GM23338 (cell line): ENCODE data around the gene FBXO31. TPM values are rescaled to one million over a fixed set of nuclear protein-coding genes. Genes with fewer than 3 reads are reported as not detected.

Source experiments
- ATAC-seq: fragments of 200-7000 bp; cut with Tn5 transposase; 3 replicates; pipeline ENCODE4 v1.9.1; 2020
- DNase-seq: peaks from one replicate; pipeline ENCODE4 v3.0.0-alpha.2; 2015; ENCODE audit warnings: low spot score
- H2AFZ ChIP-seq: fragments of 200-600 bp; sonication (generic); 2 replicates; pipeline ENCODE4 v1.8.0; 2016; ENCODE audit warnings: antibody characterized with exemption, mild to moderate bottlenecking, moderate library complexity
- H3F3A ChIP-seq: fragments of 200-600 bp; sonication (generic); replicated peaks from 2 replicates; pipeline ENCODE4 v1.8.0; 2017; ENCODE audit warnings: antibody characterized with exemption, mixed run types, low read depth
- H3K27ac ChIP-seq: fragments of 200-600 bp; sonication (generic); 2 replicates; pipeline ENCODE4 v1.6.1; 2016; ENCODE audit warnings: low read depth
- H3K27me3 ChIP-seq: fragments of 200-600 bp; sonication (generic); 2 replicates; pipeline ENCODE4 v1.8.0; 2016; ENCODE audit warnings: mild to moderate bottlenecking, mixed run types, moderate library complexity; ENCODE audit not compliant: insufficient read depth
- H3K36me3 ChIP-seq: fragments of 200-600 bp; sonication (generic); 2 replicates; pipeline ENCODE4 v1.8.0; 2016; ENCODE audit warnings: mild to moderate bottlenecking; ENCODE audit not compliant: insufficient read depth
- H3K4me1 ChIP-seq: fragments of 200-600 bp; sonication (generic); 2 replicates; pipeline ENCODE4 v1.8.0; 2016; ENCODE audit warnings: mild to moderate bottlenecking, moderate library complexity; ENCODE audit not compliant: insufficient read depth
- H3K4me2 ChIP-seq: fragments of 200-600 bp; sonication (generic); 2 replicates; pipeline ENCODE4 v1.7.1; 2017; ENCODE audit warnings: mixed run types
- H3K4me3 ChIP-seq: fragments of 200-600 bp; sonication (generic); 2 replicates; pipeline ENCODE4 v1.6.1; 2016; ENCODE audit warnings: mixed run types
- H3K79me2 ChIP-seq: fragments of 200-600 bp; sonication (generic); replicated peaks from 2 replicates; pipeline ENCODE4 v1.8.0; 2017; ENCODE audit warnings: mild to moderate bottlenecking; ENCODE audit not compliant: insufficient read depth
- H3K9me2 ChIP-seq: fragments of 200-600 bp; sonication (generic); 2 replicates; pipeline ENCODE4 v1.8.0; 2017; ENCODE audit not compliant: insufficient read depth
- H4K20me1 ChIP-seq: fragments of 200-600 bp; sonication (generic); replicated peaks from 2 replicates; pipeline ENCODE4 v1.8.0; 2017; ENCODE audit warnings: mild to moderate bottlenecking; ENCODE audit not compliant: insufficient read depth
- H3K27ac Mint-ChIP-seq: 2 replicates; pipeline ENCODE4 v1.8.0; 2020; ENCODE audit warnings: inconsistent platforms, mild to moderate bottlenecking, moderate library complexity, mixed read lengths
- H3K27me3 Mint-ChIP-seq: 3 replicates; pipeline ENCODE4 v1.8.0; 2022; ENCODE audit warnings: low read depth, mild to moderate bottlenecking, moderate library complexity, mixed read lengths, inconsistent platforms; ENCODE audit not compliant: insufficient read depth, poor library complexity
- H3K36me3 Mint-ChIP-seq: 3 replicates; pipeline ENCODE4 v1.8.0; 2021; ENCODE audit warnings: low read depth, mild to moderate bottlenecking, inconsistent platforms, moderate library complexity, mixed read lengths
- H3K4me1 Mint-ChIP-seq: 3 replicates; pipeline ENCODE4 v1.8.0; 2020; ENCODE audit warnings: mild to moderate bottlenecking, inconsistent platforms, mixed read lengths
- H3K4me3 Mint-ChIP-seq: 3 replicates; pipeline ENCODE4 v1.8.0; 2021; ENCODE audit warnings: moderate library complexity, mild to moderate bottlenecking, inconsistent platforms, mixed read lengths
- H3K9me3 Mint-ChIP-seq: 3 replicates; pipeline ENCODE4 v1.8.0; 2020; ENCODE audit warnings: moderate library complexity, mild to moderate bottlenecking, inconsistent platforms, mixed read lengths
- CREB1 ChIP-seq: fragments of 250-450 bp; sonication (Bioruptor Pico); IDR thresholded peaks from 2 replicates; pipeline ENCODE4 v1.5.0; 2020; ENCODE audit warnings: low read depth, mild to moderate bottlenecking, moderate library complexity
- EZH2 ChIP-seq: fragments of 200-600 bp; sonication (generic); IDR thresholded peaks from one replicate; pipeline ENCODE4 v1.8.0; 2017; ENCODE audit warnings: antibody characterized with exemption, mild to moderate bottlenecking, low read depth; ENCODE audit not compliant: unreplicated experiment
- EZH2phosphoT487 ChIP-seq: fragments of 200-600 bp; sonication (generic); IDR thresholded peaks from one replicate; pipeline ENCODE4 v1.8.1; 2018; ENCODE audit warnings: antibody characterized with exemption; ENCODE audit not compliant: unreplicated experiment
- JUNB ChIP-seq: IDR thresholded peaks from one replicate; pipeline ENCODE4 v1.6.1; 2016; ENCODE audit warnings: antibody characterized with exemption; ENCODE audit not compliant: unreplicated experiment
- NANOG ChIP-seq: IDR thresholded peaks from 2 replicates; pipeline ENCODE4 v1.6.1; 2016; ENCODE audit warnings: antibody characterized with exemption, borderline replicate concordance
- POLR2AphosphoS5 ChIP-seq: IDR thresholded peaks from 2 replicates; pipeline ENCODE4 v1.6.1; 2016; ENCODE audit warnings: antibody characterized with exemption, low read depth
- STAT1 ChIP-seq: IDR thresholded peaks from one replicate; pipeline ENCODE4 v1.6.1; 2016; ENCODE audit warnings: antibody characterized with exemption; ENCODE audit not compliant: unreplicated experiment
- ZNF114 ChIP-seq: fragments of 250-450 bp; sonication (Bioruptor Pico); IDR thresholded peaks from 2 replicates; pipeline ENCODE4 v1.5.0; 2020; ENCODE audit warnings: mild to moderate bottlenecking, moderate library complexity
- ZNF331 ChIP-seq: fragments of 250-450 bp; sonication (Bioruptor Pico); IDR thresholded peaks from 2 replicates; pipeline ENCODE4 v1.5.0; 2020; ENCODE audit warnings: low read depth, mild to moderate bottlenecking, moderate library complexity
- polyA plus RNA-seq: library from polyadenylated mRNA; unstranded; fragments of >200 nt; fragmentation: Nextera tagmentation; extraction: Ambion mirVana; gene quantifications from 2 replicates; pipeline ENCODE4 v1.2.1, GENCODE V29; 2016
- total RNA-seq: library from RNA; depleted of rRNA; stranded (reverse); fragments of >200 nt; shearing (Covaris generic); gene quantifications from 2 replicates; pipeline ENCODE4 v1.2.3, GENCODE V29; 2014
- TF ChIP-seq, protein P1 (sequence below): IDR thresholded peaks from 2 replicates; pipeline ENCODE4 v1.6.1; 2016; ENCODE audit warnings: antibody characterized with exemption
- TF ChIP-seq, protein P2 (sequence below): fragments of 250-450 bp; sonication (Bioruptor Pico); IDR thresholded peaks from 2 replicates; pipeline ENCODE4 v1.5.0; 2020; ENCODE audit warnings: mild to moderate bottlenecking, moderate library complexity
- TF ChIP-seq, protein P3 (sequence below), 2 experiments: fragments of 200-600 bp in 1 of 2; sonication (generic) in 1 of 2; conservative IDR thresholded peaks; 2 replicates each; pipeline versions ENCODE4 v1.5.1 to v1.6.1; 2016 to 2017; ENCODE audit warnings: antibody characterized with exemption in 2 of 2, low read depth in 2 of 2, mild to moderate bottlenecking in 2 of 2, moderate library complexity in 1 of 2
- TF ChIP-seq, protein P4 (sequence below): IDR thresholded peaks from one replicate; pipeline ENCODE4 v1.6.1; 2018; ENCODE audit warnings: antibody characterized with exemption; ENCODE audit not compliant: unreplicated experiment

The FBXO31 gene
- total and polyA plus RNA-seq, 2 experiments from 2014 or later: 7.0 to 23.8 TPM

DNA sequence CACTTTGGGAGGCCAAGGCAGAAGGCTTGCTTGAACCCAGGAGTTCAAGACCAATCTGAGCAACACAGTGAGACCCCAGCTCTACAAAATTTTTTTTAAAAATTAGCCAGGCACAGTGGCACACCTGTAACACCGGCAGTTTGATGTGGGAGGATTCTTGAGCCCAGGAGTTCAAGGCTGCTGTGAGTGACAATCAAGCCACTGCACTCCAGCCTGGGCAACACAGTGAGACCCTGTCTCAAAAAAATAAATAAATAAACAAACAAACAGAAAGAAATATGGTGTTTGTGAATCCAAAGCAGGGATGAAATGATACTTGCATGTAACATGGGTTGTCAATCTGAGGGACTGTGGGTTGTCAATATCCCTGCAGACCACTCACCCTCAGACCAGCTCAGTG, 16.6 kb downstream of the FBXO31 start:
- Histone ChIP-seq H3K4me2 (no peak overlapping the region), H3F3A (no peaks in the 10 kb centered on the region), H2AFZ (no peak overlapping the region), H3K79me2 (peaks cover 72% of the 10 kb centered on the region), H4K20me1 (peaks cover 23% of the 10 kb centered on the region; the same call in 1 of the 2 replicates), H3K27me3 (no peaks in the 10 kb centered on the region), H3K4me1 (no peaks in the 10 kb centered on the region), H3K4me3 (no peak overlapping the region), H3K36me3 (no peaks in the 10 kb centered on the region), H3K27ac (no peak overlapping the region), H3K9me2 (no peaks in the 10 kb centered on the region)
- no peak for ATAC-seq
- DNase-seq: no peak
- Mint-ChIP-seq H3K4me3 (no peak overlapping the region), H3K4me1 (peaks cover 28% of the 10 kb centered on the region), H3K27me3 (no peaks in the 10 kb centered on the region), H3K27ac (no peak overlapping the region), H3K9me3 (no peaks in the 10 kb centered on the region), H3K36me3 (no peaks in the 10 kb centered on the region)
- TF ChIP-seq ZNF114 (CRISPR knock-in tag): no peak
- no peak for TF ChIP-seq CREB1 (CRISPR knock-in tag)
- TF ChIP-seq ZNF331: no peak
- no peak for TF ChIP-seq EZH2
- TF ChIP-seq JUNB: no peak
- no peak for TF ChIP-seq POLR2AphosphoS5
- TF ChIP-seq STAT1: no peak
- TF ChIP-seq, protein P1, sequence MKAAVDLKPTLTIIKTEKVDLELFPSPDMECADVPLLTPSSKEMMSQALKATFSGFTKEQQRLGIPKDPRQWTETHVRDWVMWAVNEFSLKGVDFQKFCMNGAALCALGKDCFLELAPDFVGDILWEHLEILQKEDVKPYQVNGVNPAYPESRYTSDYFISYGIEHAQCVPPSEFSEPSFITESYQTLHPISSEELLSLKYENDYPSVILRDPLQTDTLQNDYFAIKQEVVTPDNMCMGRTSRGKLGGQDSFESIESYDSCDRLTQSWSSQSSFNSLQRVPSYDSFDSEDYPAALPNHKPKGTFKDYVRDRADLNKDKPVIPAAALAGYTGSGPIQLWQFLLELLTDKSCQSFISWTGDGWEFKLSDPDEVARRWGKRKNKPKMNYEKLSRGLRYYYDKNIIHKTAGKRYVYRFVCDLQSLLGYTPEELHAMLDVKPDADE: no peak
- no peak for TF ChIP-seq NANOG
- TF ChIP-seq, protein P2, sequence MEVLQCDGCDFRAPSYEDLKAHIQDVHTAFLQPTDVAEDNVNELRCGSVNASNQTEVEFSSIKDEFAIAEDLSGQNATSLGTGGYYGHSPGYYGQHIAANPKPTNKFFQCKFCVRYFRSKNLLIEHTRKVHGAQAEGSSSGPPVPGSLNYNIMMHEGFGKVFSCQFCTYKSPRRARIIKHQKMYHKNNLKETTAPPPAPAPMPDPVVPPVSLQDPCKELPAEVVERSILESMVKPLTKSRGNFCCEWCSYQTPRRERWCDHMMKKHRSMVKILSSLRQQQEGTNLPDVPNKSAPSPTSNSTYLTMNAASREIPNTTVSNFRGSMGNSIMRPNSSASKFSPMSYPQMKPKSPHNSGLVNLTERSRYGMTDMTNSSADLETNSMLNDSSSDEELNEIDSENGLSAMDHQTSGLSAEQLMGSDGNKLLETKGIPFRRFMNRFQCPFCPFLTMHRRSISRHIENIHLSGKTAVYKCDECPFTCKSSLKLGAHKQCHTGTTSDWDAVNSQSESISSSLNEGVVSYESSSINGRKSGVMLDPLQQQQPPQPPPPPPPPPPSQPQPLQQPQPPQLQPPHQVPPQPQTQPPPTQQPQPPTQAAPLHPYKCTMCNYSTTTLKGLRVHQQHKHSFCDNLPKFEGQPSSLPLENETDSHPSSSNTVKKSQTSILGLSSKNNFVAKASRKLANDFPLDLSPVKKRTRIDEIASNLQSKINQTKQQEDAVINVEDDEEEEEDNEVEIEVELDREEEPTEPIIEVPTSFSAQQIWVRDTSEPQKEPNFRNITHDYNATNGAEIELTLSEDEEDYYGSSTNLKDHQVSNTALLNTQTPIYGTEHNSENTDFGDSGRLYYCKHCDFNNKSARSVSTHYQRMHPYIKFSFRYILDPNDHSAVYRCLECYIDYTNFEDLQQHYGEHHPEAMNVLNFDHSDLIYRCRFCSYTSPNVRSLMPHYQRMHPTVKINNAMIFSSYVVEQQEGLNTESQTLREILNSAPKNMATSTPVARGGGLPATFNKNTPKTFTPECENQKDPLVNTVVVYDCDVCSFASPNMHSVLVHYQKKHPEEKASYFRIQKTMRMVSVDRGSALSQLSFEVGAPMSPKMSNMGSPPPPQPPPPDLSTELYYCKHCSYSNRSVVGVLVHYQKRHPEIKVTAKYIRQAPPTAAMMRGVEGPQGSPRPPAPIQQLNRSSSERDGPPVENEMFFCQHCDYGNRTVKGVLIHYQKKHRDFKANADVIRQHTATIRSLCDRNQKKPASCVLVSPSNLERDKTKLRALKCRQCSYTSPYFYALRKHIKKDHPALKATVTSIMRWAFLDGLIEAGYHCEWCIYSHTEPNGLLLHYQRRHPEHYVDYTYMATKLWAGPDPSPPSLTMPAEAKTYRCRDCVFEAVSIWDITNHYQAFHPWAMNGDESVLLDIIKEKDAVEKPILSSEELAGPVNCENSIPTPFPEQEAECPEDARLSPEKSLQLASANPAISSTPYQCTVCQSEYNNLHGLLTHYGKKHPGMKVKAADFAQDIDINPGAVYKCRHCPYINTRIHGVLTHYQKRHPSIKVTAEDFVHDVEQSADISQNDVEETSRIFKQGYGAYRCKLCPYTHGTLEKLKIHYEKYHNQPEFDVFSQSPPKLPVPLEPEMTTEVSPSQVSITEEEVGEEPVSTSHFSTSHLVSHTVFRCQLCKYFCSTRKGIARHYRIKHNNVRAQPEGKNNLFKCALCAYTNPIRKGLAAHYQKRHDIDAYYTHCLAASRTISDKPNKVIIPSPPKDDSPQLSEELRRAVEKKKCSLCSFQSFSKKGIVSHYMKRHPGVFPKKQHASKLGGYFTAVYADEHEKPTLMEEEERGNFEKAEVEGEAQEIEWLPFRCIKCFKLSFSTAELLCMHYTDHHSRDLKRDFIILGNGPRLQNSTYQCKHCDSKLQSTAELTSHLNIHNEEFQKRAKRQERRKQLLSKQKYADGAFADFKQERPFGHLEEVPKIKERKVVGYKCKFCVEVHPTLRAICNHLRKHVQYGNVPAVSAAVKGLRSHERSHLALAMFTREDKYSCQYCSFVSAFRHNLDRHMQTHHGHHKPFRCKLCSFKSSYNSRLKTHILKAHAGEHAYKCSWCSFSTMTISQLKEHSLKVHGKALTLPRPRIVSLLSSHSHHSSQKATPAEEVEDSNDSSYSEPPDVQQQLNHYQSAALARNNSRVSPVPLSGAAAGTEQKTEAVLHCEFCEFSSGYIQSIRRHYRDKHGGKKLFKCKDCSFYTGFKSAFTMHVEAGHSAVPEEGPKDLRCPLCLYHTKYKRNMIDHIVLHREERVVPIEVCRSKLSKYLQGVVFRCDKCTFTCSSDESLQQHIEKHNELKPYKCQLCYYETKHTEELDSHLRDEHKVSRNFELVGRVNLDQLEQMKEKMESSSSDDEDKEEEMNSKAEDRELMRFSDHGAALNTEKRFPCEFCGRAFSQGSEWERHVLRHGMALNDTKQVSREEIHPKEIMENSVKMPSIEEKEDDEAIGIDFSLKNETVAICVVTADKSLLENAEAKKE: no peak
- TF ChIP-seq, protein P3, sequence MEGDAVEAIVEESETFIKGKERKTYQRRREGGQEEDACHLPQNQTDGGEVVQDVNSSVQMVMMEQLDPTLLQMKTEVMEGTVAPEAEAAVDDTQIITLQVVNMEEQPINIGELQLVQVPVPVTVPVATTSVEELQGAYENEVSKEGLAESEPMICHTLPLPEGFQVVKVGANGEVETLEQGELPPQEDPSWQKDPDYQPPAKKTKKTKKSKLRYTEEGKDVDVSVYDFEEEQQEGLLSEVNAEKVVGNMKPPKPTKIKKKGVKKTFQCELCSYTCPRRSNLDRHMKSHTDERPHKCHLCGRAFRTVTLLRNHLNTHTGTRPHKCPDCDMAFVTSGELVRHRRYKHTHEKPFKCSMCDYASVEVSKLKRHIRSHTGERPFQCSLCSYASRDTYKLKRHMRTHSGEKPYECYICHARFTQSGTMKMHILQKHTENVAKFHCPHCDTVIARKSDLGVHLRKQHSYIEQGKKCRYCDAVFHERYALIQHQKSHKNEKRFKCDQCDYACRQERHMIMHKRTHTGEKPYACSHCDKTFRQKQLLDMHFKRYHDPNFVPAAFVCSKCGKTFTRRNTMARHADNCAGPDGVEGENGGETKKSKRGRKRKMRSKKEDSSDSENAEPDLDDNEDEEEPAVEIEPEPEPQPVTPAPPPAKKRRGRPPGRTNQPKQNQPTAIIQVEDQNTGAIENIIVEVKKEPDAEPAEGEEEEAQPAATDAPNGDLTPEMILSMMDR (conservative IDR thresholded peaks at IDR 0.05; ENCODE audit: low read depth in 2 of 2): no peak
- TF ChIP-seq, protein P4, sequence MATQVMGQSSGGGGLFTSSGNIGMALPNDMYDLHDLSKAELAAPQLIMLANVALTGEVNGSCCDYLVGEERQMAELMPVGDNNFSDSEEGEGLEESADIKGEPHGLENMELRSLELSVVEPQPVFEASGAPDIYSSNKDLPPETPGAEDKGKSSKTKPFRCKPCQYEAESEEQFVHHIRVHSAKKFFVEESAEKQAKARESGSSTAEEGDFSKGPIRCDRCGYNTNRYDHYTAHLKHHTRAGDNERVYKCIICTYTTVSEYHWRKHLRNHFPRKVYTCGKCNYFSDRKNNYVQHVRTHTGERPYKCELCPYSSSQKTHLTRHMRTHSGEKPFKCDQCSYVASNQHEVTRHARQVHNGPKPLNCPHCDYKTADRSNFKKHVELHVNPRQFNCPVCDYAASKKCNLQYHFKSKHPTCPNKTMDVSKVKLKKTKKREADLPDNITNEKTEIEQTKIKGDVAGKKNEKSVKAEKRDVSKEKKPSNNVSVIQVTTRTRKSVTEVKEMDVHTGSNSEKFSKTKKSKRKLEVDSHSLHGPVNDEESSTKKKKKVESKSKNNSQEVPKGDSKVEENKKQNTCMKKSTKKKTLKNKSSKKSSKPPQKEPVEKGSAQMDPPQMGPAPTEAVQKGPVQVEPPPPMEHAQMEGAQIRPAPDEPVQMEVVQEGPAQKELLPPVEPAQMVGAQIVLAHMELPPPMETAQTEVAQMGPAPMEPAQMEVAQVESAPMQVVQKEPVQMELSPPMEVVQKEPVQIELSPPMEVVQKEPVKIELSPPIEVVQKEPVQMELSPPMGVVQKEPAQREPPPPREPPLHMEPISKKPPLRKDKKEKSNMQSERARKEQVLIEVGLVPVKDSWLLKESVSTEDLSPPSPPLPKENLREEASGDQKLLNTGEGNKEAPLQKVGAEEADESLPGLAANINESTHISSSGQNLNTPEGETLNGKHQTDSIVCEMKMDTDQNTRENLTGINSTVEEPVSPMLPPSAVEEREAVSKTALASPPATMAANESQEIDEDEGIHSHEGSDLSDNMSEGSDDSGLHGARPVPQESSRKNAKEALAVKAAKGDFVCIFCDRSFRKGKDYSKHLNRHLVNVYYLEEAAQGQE: no peak
- TF ChIP-seq EZH2phosphoT487: no peak
